ENCODE data around the gene CAPN15. TPM values are rescaled to one million over a fixed set of nuclear protein-coding genes. Genes with fewer than 3 reads are reported as not detected.
A peak's percentile ranks its signal among the peaks of the same experiment; 100 is the strongest.

CAPN15 gene
- total and polyA plus RNA-seq, 5 experiments from 2014 or later: 5.5 to 63.2 (median 7.9) TPM

DNA sequence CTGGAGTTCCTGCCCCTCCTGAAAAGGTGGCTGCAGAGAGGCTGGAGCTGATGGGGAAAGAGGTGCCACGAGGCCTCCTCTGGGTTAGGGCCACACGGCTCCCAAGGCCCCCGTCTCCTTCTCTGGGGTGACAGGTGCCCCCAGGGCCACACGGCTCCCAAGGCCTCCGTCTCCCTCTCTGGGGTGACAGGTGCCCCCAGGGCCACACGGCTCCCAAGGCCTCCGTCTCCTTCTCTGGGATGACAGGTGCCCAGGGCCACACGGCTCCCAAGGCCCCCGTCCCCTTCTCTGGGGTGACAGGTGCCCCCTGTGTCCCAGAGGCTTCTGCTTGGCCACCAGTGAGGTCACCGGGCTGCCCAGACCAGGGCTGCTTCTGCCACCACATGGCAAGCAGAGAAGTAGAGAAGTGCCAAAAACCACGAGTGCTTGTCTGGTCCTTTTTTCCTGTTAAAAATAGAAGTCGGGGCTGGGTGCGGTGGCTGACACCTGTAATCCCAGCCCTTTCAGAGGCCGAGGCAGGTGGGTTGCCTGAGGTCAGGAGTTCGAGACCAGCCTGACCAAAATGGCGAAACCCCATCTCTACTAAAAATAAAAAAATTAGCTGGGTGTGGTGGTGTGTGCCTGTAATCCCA, 4.1 kb downstream of the CAPN15 start:
- Mint-ChIP-seq H3K36me3 (no peaks in the 10 kb centered on the region), H3K9me3 (no peaks in the 10 kb centered on the region), H3K4me3 (no peak overlapping the region), H3K27ac (peak overlapping the region in 1 of 10 donors; percentile 65), H3K27me3 (no peaks in the 10 kb centered on the region), H3K4me1 (peaks cover 11 to 25% (median 17%) of the 10 kb centered on the region in 4 donors)
- DNase-seq: no peak
- no peak for ATAC-seq
- POLR2A ChIA-PET: no interaction called here

DNA sequence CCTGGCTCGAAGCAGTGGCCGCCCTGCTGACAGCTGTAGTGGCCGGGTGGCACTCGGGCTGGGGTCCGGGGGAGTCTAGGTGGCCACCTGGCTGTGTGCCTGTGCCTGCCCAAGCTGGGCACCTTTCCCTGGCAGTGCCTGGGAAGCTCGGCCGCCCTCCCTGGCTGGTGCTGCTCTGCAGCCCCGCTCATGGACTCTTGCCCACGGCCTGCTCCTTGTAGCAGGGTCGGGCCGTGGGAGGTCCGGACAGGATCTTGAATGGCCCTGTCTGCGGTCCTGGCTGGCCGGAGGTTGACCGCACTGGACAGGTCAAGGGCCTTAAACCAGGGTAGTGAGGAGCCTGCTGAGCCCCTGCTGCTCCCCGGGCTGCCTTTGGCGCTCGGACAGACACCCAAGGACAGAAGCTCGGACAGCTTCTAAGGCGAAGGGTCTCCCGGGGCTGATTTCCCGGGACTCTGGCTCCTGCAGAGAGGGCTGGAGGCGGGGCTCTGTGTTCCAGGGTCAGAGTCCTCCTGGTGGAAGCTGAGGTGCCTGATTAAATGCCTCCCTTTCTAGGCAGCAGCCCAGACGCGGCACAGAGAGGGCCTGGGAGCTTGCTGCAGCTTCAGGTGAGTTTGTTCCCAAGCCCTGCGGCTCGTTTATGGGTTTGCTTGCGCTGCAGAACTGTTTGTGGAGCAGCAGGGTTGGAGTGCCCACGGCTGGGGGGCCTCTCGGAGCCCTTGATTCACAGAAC, 6.0 kb downstream of the CAPN15 start:
- H3K4me3 Mint-ChIP-seq: no peak overlapping the region
- no peak for ATAC-seq
- H3K27ac Mint-ChIP-seq: no peak overlapping the region
- peaks cover 8 to 23% (median 14%) of the 10 kb centered on the region in 4 donors for H3K4me1 Mint-ChIP-seq
- no peak for DNase-seq
- H3K36me3 Mint-ChIP-seq: peaks cover 0 to 8% (median 0%) of the 10 kb centered on the region in 3 donors
- H3K27me3 Mint-ChIP-seq: no peaks in the 10 kb centered on the region
- POLR2A ChIA-PET: interaction anchor here (1.2 kb wide), 1 partner anchor 10 kb away, joined by 4 read pairs; no protein-coding TSS in a partner anchor
- no peaks in the 10 kb centered on the region for H3K9me3 Mint-ChIP-seq

DNA sequence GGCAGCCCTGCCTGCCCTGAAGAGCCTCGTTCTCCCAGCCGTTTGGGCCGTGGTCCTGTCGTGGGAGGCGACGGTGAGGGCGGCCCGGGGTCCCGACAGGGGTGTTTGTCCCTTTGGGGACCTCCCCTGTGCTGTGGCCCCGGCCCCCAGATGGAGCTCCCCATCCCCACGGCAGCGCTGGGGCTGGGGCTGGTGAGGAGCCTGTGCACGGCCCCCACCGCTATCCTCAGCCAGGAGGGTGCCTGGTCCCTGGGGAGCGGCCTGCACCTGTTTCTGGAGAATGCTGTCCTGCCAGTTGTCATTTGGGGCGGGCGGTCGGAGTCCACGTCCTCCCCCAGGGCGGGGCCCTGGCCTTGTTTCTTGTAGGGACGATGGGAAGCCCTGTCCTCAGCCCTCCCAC, 6.6 kb downstream of the CAPN15 start:
- no peaks in the 10 kb centered on the region for H3K9me3 Mint-ChIP-seq
- DNase-seq: no peak
- ATAC-seq: no peak
- peaks cover 0 to 11% (median 0%) of the 10 kb centered on the region in 3 donors for H3K36me3 Mint-ChIP-seq
- H3K4me3 Mint-ChIP-seq: no peak overlapping the region
- H3K4me1 Mint-ChIP-seq: peaks cover 2 to 18% (median 11%) of the 10 kb centered on the region in 4 donors
- no peak overlapping the region for H3K27ac Mint-ChIP-seq
- no peaks in the 10 kb centered on the region for H3K27me3 Mint-ChIP-seq
- POLR2A ChIA-PET: no interaction called here

DNA sequence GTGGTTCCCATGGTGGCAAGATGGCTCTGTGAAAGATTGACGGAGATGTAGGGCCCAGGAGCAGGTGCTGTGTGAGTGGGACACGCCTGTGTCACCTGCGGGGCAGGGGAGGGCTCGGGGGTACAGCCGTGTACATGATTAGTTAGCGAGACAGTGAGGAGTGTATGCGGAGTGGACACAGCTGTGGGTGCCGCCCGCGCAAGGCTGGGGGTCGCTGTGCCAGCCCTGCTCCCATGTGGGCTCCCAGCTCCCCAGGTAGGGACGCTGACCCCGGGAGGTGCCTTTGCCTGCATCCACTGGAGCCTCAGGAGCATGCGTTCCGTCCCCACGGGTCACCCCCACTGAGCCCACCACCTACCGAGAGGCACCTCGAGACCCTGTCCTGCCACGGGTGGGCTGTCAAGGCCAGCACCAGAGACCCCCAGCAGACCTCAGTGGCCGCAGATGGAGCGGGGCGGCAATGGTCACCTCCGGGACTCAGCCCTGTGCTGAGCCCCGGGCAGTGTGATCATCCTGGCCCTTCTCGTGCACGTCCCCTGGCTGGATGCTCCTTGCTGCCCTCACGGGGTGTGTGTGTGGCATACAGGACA, 7.4 kb downstream of the CAPN15 start:
- Mint-ChIP-seq H3K4me3 (no peak overlapping the region), H3K27ac (no peak overlapping the region), H3K4me1 (peaks cover 0 to 9% (median 8%) of the 10 kb centered on the region in 4 donors), H3K9me3 (no peaks in the 10 kb centered on the region), H3K36me3 (peaks cover 0 to 13% (median 0%) of the 10 kb centered on the region in 3 donors), H3K27me3 (no peaks in the 10 kb centered on the region)
- no peak for DNase-seq
- POLR2A ChIA-PET: no interaction called here
- ATAC-seq: no peak

DNA sequence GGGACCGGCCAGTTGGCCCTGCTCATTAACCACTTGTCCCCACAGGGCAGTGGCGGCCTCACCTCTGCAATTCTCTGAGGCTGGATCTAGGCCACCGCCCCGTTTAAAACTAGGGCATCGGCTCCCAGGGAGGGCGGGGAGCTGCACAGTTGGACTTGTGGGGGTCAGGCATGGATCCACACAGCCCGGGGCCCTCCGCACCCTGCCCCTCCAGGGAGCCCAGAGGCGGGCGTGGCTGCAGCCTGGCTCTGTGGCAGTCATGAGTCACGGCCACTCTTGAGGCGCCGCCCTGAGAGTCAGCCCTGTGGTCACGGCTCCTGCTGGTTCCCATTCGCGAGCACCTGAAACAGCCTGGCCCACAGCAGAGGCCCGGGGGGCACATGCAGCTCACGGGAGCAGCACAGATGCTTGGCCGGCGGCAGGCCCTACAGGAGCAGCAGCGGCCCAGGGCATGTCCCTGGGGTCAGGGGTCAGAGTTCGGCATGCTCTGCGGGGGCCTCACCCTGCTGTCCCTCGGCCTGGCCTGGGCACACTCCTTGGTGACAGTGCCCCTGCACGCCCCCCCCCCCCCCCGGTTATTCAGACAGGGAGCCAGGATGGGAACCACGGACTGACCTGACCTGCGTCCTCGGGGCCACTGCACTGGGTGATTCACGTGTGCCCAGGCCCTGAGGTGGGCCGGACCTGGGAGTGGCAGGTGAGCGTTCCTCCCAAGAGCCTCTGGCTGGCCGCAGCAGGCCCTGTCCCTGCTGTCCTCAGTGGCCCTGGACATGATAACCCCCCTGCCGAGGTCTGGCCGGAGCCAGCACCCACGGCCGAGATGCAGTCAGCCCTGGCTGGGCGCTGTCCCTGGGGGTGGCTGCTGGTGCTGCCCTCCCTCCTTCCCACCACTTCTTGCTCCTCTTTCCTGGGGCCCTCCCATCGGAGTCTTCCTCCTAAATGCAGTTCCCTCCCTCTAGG, 8.2 kb downstream of the CAPN15 start:
- Mint-ChIP-seq H3K36me3 (peaks cover 0 to 13% (median 0%) of the 10 kb centered on the region in 3 donors), H3K9me3 (no peaks in the 10 kb centered on the region), H3K27me3 (no peaks in the 10 kb centered on the region), H3K27ac (no peak overlapping the region), H3K4me3 (no peak overlapping the region), H3K4me1 (peaks cover 0 to 6% (median 4%) of the 10 kb centered on the region in 4 donors)
- ATAC-seq: no peak
- no peak for DNase-seq
- POLR2A ChIA-PET: interaction anchor here (0.7 kb wide), 1 partner anchor 59 kb away, joined by 3 read pairs; no protein-coding TSS in a partner anchor

DNA sequence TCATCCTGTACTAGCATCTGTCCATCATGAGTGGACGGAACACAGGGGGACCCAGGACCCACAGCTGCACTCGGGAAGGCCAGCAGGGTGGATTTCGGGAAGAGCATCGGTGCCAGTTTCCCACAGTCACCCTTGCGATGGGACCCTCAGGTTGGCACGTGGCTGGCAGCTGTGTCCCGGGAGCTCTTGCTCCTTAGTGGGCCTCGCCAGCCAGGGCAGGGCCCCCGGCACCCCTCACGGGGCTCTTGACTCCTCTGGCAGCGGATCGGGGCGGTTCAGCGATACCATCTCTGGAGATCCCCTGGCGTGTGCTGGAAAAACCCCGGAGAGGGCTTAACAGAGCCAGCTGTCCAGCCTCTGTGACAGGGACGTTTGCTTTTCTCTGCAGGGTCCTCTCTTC, 9.2 kb downstream of the CAPN15 start:
- POLR2A ChIA-PET: no interaction called here
- no peaks in the 10 kb centered on the region for H3K9me3 Mint-ChIP-seq
- ATAC-seq (no peak), DNase-seq (no peak)
- no peak overlapping the region for H3K27ac Mint-ChIP-seq
- H3K4me3 Mint-ChIP-seq: no peak overlapping the region
- H3K4me1 Mint-ChIP-seq: peaks cover 0 to 6% (median 2%) of the 10 kb centered on the region in 4 donors
- no peaks in the 10 kb centered on the region for H3K27me3 Mint-ChIP-seq
- H3K36me3 Mint-ChIP-seq: peaks cover 0 to 13% (median 0%) of the 10 kb centered on the region in 3 donors

DNA sequence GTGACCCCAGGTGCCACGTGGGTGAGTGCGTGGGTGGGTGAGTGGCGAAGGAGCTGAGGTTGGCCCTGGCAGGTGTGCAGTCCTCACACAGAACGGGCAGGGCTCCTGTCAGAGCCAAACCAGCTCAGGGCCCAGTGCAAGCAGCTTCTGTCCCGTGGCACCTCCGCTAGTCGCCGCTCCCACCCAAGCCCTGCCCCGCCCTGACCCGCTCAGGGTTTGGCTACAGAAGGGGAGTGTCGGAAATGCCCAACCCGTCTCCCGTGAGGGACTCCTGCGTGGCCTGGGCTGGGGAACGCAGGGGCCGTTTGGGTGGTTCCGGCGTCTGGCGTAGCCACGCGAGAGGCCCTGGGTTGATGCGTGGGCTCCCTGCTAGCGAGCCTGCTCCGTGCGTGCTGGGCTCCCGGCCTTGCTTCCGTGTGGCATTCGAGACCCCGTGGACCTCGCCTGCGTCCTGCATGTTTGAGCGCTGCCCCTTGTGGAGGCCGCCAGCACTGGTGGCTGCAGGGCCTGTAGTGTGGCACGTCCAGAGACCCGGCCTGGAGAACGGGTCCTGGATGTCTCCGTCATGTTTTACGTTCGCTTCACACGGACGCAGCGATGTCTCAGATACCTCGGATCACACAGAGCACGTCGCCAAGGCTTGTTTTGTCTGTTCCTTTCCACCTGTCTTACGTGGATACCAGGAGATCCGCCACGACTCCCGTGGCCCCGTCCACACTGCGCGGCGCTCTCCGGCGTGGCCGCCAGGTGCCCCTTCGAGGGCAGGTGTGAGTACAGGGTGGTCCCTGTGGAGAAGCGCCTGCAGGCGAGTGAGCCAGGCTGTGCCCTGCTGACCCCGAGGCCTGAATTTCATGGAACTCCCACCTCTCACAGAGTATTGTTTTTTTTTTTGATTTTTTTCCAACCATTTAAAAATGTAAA, 10.2 kb downstream of the CAPN15 start:
- POLR2A ChIA-PET: no interaction called here
- peaks cover 0 to 6% (median 2%) of the 10 kb centered on the region in 4 donors for H3K4me1 Mint-ChIP-seq
- DNase-seq (no peak), ATAC-seq (no peak)
- H3K9me3 Mint-ChIP-seq: no peaks in the 10 kb centered on the region
- H3K36me3 Mint-ChIP-seq: peaks cover 0 to 13% (median 0%) of the 10 kb centered on the region in 3 donors
- H3K4me3 Mint-ChIP-seq: no peak overlapping the region
- no peak overlapping the region for H3K27ac Mint-ChIP-seq
- no peaks in the 10 kb centered on the region for H3K27me3 Mint-ChIP-seq

DNA sequence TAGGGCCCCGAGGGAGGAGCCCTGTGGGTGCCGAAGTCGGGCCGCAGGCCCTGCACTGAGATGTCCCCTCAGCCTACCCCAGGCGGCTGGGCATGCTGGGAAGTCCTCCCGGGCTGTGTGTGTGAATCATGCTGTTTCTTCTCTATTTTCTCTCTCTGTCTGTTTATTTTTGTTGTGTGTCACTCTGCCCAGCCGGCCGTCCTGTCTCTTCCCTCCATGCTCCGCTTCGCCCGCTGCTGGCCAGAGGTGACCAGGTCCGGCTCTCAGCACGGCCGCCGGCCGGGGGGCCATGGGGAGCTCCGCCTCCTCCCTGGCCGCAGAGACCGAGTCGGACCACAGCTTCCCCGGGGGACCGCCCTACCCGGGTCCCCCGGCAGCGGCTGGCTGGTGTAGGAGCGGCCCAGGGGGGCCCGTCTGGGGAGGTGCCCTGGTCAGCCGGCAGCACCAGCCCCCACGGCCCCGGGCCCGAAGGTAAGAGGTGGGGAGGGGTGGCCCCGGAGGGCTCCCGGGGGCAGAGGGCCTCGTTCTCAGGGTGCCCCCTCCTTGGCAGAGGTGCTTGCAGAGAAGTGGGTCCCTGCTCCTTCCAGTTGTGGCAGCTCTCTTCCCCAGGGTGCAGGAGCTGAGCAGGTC, 12.5 kb downstream of the CAPN15 start:
- Mint-ChIP-seq H3K36me3 (peaks cover 0 to 13% (median 0%) of the 10 kb centered on the region in 3 donors), H3K27me3 (no peaks in the 10 kb centered on the region), H3K4me3 (no peak overlapping the region), H3K27ac (no peak overlapping the region), H3K4me1 (peaks cover 0 to 3% (median under 1%) of the 10 kb centered on the region in 4 donors), H3K9me3 (no peaks in the 10 kb centered on the region)
- DNase-seq (no peak), ATAC-seq (no peak)
- POLR2A ChIA-PET: interaction anchor here (0.6 kb wide), 1 partner anchor 42 kb away, joined by 3 read pairs; no protein-coding TSS in a partner anchor

DNA sequence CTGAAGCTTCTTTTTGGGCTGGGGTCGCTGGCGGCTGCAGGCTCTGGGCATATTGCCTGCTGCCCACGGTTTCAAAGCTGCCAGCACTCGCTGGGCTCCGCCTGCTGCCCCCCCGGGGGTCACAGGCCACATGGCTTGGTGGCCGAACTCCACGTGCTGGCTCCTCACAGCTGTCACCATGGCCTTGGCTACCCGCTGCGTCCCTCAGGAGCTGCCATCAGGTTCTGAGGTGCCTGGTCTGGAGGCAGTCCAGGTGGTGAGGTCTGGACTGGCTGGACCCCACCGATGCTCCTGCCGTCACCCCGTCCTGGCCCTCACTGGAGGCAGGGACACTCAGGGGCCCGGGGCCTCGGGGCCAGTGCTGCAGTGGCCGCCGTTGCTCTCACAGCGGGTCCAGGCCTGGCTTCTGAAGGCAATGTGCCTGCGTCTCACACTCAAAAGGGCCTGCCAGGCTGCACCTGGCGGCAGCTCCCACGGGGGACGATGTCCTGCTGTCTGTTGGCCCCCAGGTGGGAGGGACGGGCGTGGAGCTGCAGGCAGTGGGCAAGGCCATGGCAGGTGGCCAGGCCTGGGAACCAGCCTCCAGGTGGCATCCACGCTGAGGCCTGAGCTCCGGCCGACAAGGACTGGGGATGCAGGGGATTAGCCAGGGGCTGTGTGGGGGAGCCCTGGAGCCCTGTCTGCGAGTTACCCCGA, 13.3 kb downstream of the CAPN15 start:
- Mint-ChIP-seq H3K27ac (no peak overlapping the region), H3K36me3 (peaks cover 0 to 13% (median 0%) of the 10 kb centered on the region in 3 donors), H3K27me3 (no peaks in the 10 kb centered on the region), H3K4me1 (peaks cover 0 to 3% (median under 1%) of the 10 kb centered on the region in 4 donors), H3K9me3 (no peaks in the 10 kb centered on the region), H3K4me3 (no peak overlapping the region)
- ATAC-seq (no peak), DNase-seq (no peak)
- POLR2A ChIA-PET: no interaction called here

DNA sequence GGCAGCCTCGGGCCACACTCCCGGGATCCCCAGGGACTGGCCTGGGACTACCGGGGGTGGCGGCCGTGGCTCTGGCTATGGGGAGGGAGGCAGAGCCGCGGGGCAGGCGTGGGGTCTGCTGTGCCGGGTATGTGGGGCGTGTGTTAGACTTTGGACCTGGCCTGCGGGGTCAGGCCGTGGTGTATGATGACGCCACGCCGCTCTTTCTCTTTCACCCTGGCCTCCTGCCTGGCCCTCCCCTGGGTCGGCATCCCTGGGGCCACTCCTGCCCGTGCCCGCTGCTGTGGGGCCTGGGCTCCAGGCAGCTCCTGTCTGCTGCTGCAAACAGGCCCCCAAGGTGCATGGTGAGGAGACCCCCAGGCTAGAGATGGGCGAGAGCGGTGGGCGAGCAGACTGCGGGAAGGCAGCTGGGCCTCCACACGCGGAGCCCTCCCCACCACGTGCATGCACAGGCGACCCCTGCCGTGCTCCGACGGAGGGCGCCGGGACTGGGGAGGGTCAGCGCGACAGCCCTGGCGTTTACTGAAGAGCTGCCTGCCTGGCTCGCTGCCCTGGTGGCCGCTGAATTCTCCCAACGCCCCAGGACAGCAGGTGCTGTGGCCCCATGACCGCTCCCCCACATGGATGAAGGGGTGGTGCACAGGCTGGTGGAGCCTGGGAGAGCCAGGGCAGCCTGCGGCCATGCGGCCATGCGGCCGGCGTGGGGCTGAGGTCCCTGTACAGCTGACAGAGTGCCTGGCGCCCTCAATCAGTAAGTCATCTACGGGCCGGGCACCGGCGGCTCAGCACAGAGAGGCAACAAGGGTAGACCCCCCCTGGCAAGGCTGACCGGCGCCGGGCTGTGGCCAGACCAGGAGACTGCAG, 16.0 kb downstream of the CAPN15 start:
- Mint-ChIP-seq H3K9me3 (no peaks in the 10 kb centered on the region), H3K4me1 (peaks cover 0 to 3% (median under 1%) of the 10 kb centered on the region in 4 donors), H3K36me3 (peaks cover 0 to 5% (median 0%) of the 10 kb centered on the region in 3 donors), H3K4me3 (no peak overlapping the region), H3K27me3 (no peaks in the 10 kb centered on the region), H3K27ac (no peak overlapping the region)
- POLR2A ChIA-PET: interaction anchor here (1.1 kb wide), 1 partner anchor 11 kb away, joined by 4 read pairs; no protein-coding TSS in a partner anchor
- ATAC-seq (no peak), DNase-seq (no peak)
